Neural progenitor cell (in vitro differentiated cells): ENCODE results near the gene ZMYND8. TPM values are rescaled to one million over a fixed set of nuclear protein-coding genes. Genes with fewer than 3 reads are reported as not detected.

ENCODE experiments used
- DNase-seq: peaks from one replicate; pipeline ENCODE4 v3.0.0-alpha.2; 2016; ENCODE audit warnings: low spot score
- H2AFZ ChIP-seq: fragments of 200-600 bp; sonication (generic); replicated peaks from 2 replicates; pipeline ENCODE4 v1.6.1; 2016; ENCODE audit warnings: antibody characterized with exemption
- H3F3A ChIP-seq: fragments of 200-600 bp; sonication (generic); 2 replicates; pipeline ENCODE4 v1.6.1; 2016; ENCODE audit warnings: antibody characterized with exemption, low read depth
- H3K27ac ChIP-seq: fragments of 200-600 bp; sonication (generic); 2 replicates; pipeline ENCODE4 v1.5.1; 2016; ENCODE audit warnings: mild to moderate bottlenecking
- H3K27me3 ChIP-seq: fragments of 200-600 bp; sonication (generic); 2 replicates; pipeline ENCODE4 v1.6.1; 2016; ENCODE audit warnings: mild to moderate bottlenecking, moderate library complexity
- H3K36me3 ChIP-seq: fragments of 200-600 bp; sonication (generic); 2 replicates; pipeline ENCODE4 v1.5.1; 2016
- H3K4me1 ChIP-seq: fragments of 200-600 bp; sonication (generic); 2 replicates; pipeline ENCODE4 v1.6.1; 2016; ENCODE audit warnings: mixed run types
- H3K4me2 ChIP-seq: fragments of 200-600 bp; sonication (generic); 2 replicates; pipeline ENCODE4 v1.6.1; 2016
- H3K4me3 ChIP-seq: fragments of 200-600 bp; sonication (generic); 2 replicates; pipeline ENCODE4 v1.5.1; 2016
- H3K79me2 ChIP-seq: fragments of 200-600 bp; sonication (generic); 2 replicates; pipeline ENCODE4 v1.6.1; 2016; ENCODE audit warnings: low read depth
- H3K9ac ChIP-seq: fragments of 200-600 bp; sonication (generic); 2 replicates; pipeline ENCODE4 v1.6.1; 2016
- H3K9me3 ChIP-seq: fragments of 200-600 bp; sonication (generic); 2 replicates; pipeline ENCODE4 v1.5.1; 2016; ENCODE audit warnings: low read depth
- H4K20me1 ChIP-seq: fragments of 200-600 bp; sonication (generic); 2 replicates; pipeline ENCODE4 v1.6.1; 2016; ENCODE audit warnings: low read depth
- H3K27ac Mint-ChIP-seq: 3 replicates; pipeline ENCODE4 v1.8.0; 2021; ENCODE audit warnings: mixed read lengths
- H3K27me3 Mint-ChIP-seq: 2 replicates; pipeline ENCODE4 v1.8.0; 2022; ENCODE audit warnings: low read depth, mild to moderate bottlenecking, inconsistent platforms, moderate library complexity, mixed read lengths; ENCODE audit not compliant: insufficient read depth
- H3K36me3 Mint-ChIP-seq: 3 replicates; pipeline ENCODE4 v1.8.0; 2021; ENCODE audit warnings: mixed read lengths
- H3K4me1 Mint-ChIP-seq: 3 replicates; pipeline ENCODE4 v1.8.0; 2021; ENCODE audit warnings: mixed read lengths
- H3K4me3 Mint-ChIP-seq: 3 replicates; pipeline ENCODE4 v1.8.0; 2021; ENCODE audit warnings: mild to moderate bottlenecking, moderate library complexity, mixed read lengths
- H3K9me3 Mint-ChIP-seq: 3 replicates; pipeline ENCODE4 v1.8.0; 2020; ENCODE audit warnings: mixed read lengths
- EZH2 ChIP-seq: fragments of 200-600 bp; sonication (generic); IDR thresholded peaks from 2 replicates; pipeline ENCODE4 v1.6.1; 2017; ENCODE audit warnings: antibody characterized with exemption, mild to moderate bottlenecking, moderate library complexity
- EZH2phosphoT487 ChIP-seq: fragments of 200-600 bp; sonication (generic); IDR thresholded peaks from 2 replicates; pipeline ENCODE4 v1.6.1; 2017; ENCODE audit warnings: antibody characterized with exemption
- total RNA-seq: library from RNA; depleted of rRNA; stranded (reverse); fragments of >200 nt; gene quantifications from 2 replicates; pipeline ENCODE4 v1.2.3, GENCODE V29; 2015; ENCODE audit warnings: low replicate concordance
- TF ChIP-seq, protein P1 (sequence below): fragments of 200-600 bp; sonication (generic); IDR thresholded peaks from 2 replicates; pipeline ENCODE4 v1.5.1; 2017; ENCODE audit warnings: antibody characterized with exemption, mild to moderate bottlenecking

The ZMYND8 gene
- total RNA-seq, 1 donor from 2014 or later, result 59.4 TPM

DNA sequence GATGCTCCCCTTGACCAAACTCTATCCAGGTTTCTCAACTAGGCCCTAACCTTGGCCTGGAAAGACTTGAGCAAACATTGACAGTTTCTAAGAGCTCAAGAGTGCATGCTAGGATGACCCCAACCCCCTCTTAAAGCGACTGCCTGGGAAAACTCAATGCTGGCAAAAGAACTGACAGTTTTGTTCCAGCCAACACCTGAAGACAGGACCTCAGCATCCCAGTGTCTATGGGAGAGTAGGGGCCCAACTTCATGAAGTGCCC lies 119.9 kb downstream of the ZMYND8 start:
- Histone ChIP-seq H3K4me2 (no peak overlapping the region), H2AFZ (no peak overlapping the region), H3K27ac (no peak overlapping the region), H3K9ac (no peak overlapping the region), H3K4me1 (no peaks in the 10 kb centered on the region), H3F3A (peaks cover 12% of the 10 kb centered on the region), H3K36me3 (peaks cover 19% of the 10 kb centered on the region), H3K4me3 (no peak overlapping the region), H3K79me2 (peaks cover 51% of the 10 kb centered on the region), H4K20me1 (peaks cover 2% of the 10 kb centered on the region), H3K9me3 (no peaks in the 10 kb centered on the region), H3K27me3 (no peaks in the 10 kb centered on the region)
- Mint-ChIP-seq H3K36me3 (peaks cover 35% of the 10 kb centered on the region), H3K9me3 (no peaks in the 10 kb centered on the region), H3K27ac (no peak overlapping the region), H3K4me3 (no peak overlapping the region), H3K27me3 (peaks cover 5% of the 10 kb centered on the region), H3K4me1 (peaks cover 2% of the 10 kb centered on the region)
- no peak for TF ChIP-seq EZH2
- TF ChIP-seq, protein P1, sequence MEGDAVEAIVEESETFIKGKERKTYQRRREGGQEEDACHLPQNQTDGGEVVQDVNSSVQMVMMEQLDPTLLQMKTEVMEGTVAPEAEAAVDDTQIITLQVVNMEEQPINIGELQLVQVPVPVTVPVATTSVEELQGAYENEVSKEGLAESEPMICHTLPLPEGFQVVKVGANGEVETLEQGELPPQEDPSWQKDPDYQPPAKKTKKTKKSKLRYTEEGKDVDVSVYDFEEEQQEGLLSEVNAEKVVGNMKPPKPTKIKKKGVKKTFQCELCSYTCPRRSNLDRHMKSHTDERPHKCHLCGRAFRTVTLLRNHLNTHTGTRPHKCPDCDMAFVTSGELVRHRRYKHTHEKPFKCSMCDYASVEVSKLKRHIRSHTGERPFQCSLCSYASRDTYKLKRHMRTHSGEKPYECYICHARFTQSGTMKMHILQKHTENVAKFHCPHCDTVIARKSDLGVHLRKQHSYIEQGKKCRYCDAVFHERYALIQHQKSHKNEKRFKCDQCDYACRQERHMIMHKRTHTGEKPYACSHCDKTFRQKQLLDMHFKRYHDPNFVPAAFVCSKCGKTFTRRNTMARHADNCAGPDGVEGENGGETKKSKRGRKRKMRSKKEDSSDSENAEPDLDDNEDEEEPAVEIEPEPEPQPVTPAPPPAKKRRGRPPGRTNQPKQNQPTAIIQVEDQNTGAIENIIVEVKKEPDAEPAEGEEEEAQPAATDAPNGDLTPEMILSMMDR, result no peak
- TF ChIP-seq EZH2phosphoT487, result no peak
- DNase-seq, result no peak

DNA sequence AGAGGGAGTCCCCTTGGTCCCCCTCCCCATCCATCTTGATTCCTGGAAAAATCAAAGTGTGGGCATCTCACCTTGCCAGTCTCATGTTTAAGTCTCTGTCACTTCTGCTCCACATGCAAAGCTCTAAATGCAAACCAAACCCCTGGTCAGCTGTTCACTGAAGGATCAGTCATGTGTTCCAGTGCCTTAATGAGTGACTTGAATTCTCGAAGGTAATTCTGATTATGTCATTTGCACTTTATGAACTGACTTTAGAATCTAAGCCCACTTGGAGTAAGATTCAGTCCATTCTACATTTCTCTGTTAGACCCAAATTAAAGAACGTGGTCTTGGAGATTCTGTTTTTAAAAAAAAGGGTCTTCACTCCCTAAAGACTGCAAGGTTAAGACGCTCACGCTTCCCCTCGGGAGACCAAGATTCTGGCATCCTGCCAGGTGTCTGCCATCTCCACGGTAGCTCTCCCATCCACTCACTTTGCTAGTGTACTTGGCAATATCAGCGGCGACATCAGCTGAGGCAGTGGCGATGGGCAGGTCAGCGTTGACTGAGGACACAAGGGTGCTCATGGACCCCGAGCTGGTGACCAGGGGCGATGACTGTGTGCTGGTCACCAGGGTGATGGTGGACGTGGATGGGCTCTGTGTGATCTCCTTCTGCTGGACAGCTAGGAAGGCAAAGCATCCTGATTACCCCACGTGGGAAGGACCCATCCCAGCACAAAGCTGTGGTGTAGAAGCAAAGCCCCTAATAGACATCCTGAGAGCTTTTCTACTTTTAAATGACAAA lies 120.5 kb downstream of the ZMYND8 start:
- Histone ChIP-seq H3K4me2 (no peak overlapping the region), H3K27ac (no peak overlapping the region), H3F3A (peaks cover 12% of the 10 kb centered on the region), H3K79me2 (peaks cover 51% of the 10 kb centered on the region), H3K9me3 (no peaks in the 10 kb centered on the region), H3K9ac (no peak overlapping the region), H2AFZ (no peak overlapping the region), H3K4me3 (no peak overlapping the region), H3K27me3 (no peaks in the 10 kb centered on the region), H3K36me3 (peaks cover 19% of the 10 kb centered on the region), H4K20me1 (peaks cover 2% of the 10 kb centered on the region), H3K4me1 (peaks cover 4% of the 10 kb centered on the region)
- Mint-ChIP-seq H3K27me3 (peaks cover 5% of the 10 kb centered on the region), H3K27ac (peak overlapping the region; percentile 60), H3K9me3 (no peaks in the 10 kb centered on the region), H3K36me3 (peaks cover 35% of the 10 kb centered on the region), H3K4me1 (peaks cover 6% of the 10 kb centered on the region), H3K4me3 (no peak overlapping the region)
- no peak for TF ChIP-seq EZH2phosphoT487
- TF ChIP-seq, protein P1, result no peak
- TF ChIP-seq EZH2, result no peak
- no peak for DNase-seq

DNA sequence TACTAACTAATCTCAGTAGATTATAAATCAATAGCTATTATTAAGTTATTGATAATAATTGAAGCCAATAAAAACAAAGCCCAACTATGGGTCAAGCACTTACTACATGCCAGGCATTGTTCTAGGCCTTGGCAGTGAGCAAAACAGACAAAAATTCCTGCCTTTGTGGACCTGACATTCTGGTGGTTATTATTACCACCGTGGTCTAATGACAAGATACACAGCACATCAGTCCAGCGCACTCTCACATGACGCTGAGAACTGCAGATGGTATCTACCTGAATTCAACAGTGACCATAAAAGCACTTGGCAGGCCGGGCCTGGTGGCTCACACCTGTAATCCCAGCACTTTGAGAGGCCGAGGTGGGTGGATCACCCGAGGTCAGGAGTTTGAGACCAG lies 121.4 kb downstream of the ZMYND8 start:
- Mint-ChIP-seq H3K27me3 (peaks cover 5% of the 10 kb centered on the region), H3K4me1 (peaks cover 7% of the 10 kb centered on the region), H3K4me3 (no peak overlapping the region), H3K36me3 (peaks cover 39% of the 10 kb centered on the region), H3K9me3 (no peaks in the 10 kb centered on the region), H3K27ac (no peak overlapping the region)
- Histone ChIP-seq H2AFZ (no peak overlapping the region), H3K4me3 (no peak overlapping the region), H3K9ac (no peak overlapping the region), H3K4me1 (peaks cover 4% of the 10 kb centered on the region), H3K4me2 (no peak overlapping the region), H3K79me2 (peaks cover 49% of the 10 kb centered on the region), H3K36me3 (peaks cover 19% of the 10 kb centered on the region), H3K9me3 (no peaks in the 10 kb centered on the region), H3F3A (peaks cover 12% of the 10 kb centered on the region), H3K27ac (no peak overlapping the region), H4K20me1 (peaks cover 2% of the 10 kb centered on the region), H3K27me3 (no peaks in the 10 kb centered on the region)
- no peak for DNase-seq
- TF ChIP-seq EZH2, result no peak
- TF ChIP-seq, protein P1, result no peak
- TF ChIP-seq EZH2phosphoT487, result no peak
